Tibial nerve (tissue), 4 donors: ENCODE measurements around the gene CNGA3. TPM values are rescaled to one million over a fixed set of nuclear protein-coding genes. Genes with fewer than 3 reads are reported as not detected.

Experiments used
- DNase-seq, 2 donors: peaks; one replicate each; pipeline ENCODE4 v3.0.0-alpha.2; 2019; ENCODE audit warnings: low spot score in 2 of 2
- H3K27ac ChIP-seq, 4 donors: fragments of 200-600 bp; sonication (generic) in 3 of 4; one replicate each; pipeline ENCODE4 v1.5.1; 2017 to 2019; ENCODE audit warnings: mild to moderate bottlenecking in 1 of 4
- H3K27me3 ChIP-seq, 2 donors: fragments of 200-600 bp; sonication (generic) in 1 of 2; one replicate each; pipeline versions ENCODE4 v1.5.1 to v1.6.0; 2017 to 2019
- H3K36me3 ChIP-seq, 3 donors: fragments of 200-600 bp; sonication (generic); one replicate each; pipeline ENCODE4 v1.5.1; 2018 to 2019
- H3K4me1 ChIP-seq, 4 donors: fragments of 200-600 bp; sonication (generic) in 3 of 4; one replicate each; pipeline ENCODE4 v1.5.1; 2017 to 2019
- H3K4me3 ChIP-seq, 4 donors: fragments of 200-600 bp; sonication (generic) in 3 of 4; one replicate each; pipeline ENCODE4 v1.5.1; 2017 to 2019; ENCODE audit warnings: mild to moderate bottlenecking in 1 of 4, moderate library complexity in 1 of 4
- H3K9me3 ChIP-seq, 4 donors: fragments of 200-600 bp; sonication (generic) in 3 of 4; one replicate each; pipeline ENCODE4 v1.5.1; 2017 to 2019
- EP300 ChIP-seq, 2 donors: sonication (generic); formaldehyde crosslinking; IDR thresholded peaks; one replicate each; pipeline ENCODE4 v1.6.1; 2017; ENCODE audit warnings: antibody characterized with exemption in 2 of 2, mild to moderate bottlenecking in 1 of 2
- POLR2A ChIP-seq, 2 donors: fragments of 450-650 bp; IDR thresholded peaks; one replicate each; pipeline ENCODE4 v1.6.1; 2017; ENCODE audit warnings: antibody characterized with exemption in 2 of 2, mild to moderate bottlenecking in 2 of 2, moderate library complexity in 2 of 2
- WGBS, 2 donors: methylation state at CpG; one replicate each; pipeline ENCODE4 v1.1.5; 2018; 5-methylcytosine and 5-hydroxymethylcytosine counted together
- total RNA-seq, 4 donors: library from RNA; depleted of rRNA; stranded (reverse); fragments of >200 nt; gene quantifications; one replicate each; pipeline ENCODE4 v1.1.0, GENCODE V29; 2016
- TF ChIP-seq, protein P1 (sequence below), 5 experiments: fragments of 200-600 bp in 3 of 5; fragments of 450-650 bp in 2 of 5; sonication (generic) in 3 of 5; IDR thresholded peaks; one replicate each; pipeline ENCODE4 v1.5.1; 2016 to 2019; ENCODE audit warnings: antibody characterized with exemption in 5 of 5, mild to moderate bottlenecking in 3 of 5, moderate library complexity in 2 of 5

The CNGA3 gene
- total RNA-seq, 4 donors from 2014 or later: 0.30 to 1.3 TPM; not detected in 2

DNA sequence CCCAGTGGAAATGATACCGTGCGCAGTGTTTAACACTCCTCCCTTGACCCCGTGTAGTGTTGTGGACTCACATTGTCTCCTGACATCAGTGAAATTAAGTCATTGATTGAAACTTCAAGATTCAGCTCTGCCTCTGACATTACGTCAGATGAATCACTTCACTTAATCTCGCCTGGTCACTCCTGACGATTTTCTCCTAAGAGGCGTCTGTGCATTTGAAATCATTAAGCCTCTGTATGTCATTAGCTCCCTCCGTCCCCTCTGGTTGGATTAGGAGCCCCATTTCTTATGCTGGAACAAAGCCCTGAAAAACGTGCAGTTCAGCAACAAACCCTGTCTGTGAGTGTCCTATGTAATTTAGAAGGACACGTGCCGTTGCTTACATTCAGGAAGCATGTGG is 36.7 kb upstream of the CNGA3 start:
- WGBS, 2 donors: 78 to 85% methylated on average over 11 of the region's 11 CpGs
- Histone ChIP-seq H3K4me3 (no peak overlapping the region), H3K9me3 (no peaks in the 10 kb centered on the region), H3K4me1 (no peaks in the 10 kb centered on the region), H3K27ac (no peak overlapping the region), H3K27me3 (peaks cover 0 to 11% of the 10 kb centered on the region in 2 donors), H3K36me3 (no peaks in the 10 kb centered on the region)
- no peak for DNase-seq
- TF ChIP-seq, protein P1, sequence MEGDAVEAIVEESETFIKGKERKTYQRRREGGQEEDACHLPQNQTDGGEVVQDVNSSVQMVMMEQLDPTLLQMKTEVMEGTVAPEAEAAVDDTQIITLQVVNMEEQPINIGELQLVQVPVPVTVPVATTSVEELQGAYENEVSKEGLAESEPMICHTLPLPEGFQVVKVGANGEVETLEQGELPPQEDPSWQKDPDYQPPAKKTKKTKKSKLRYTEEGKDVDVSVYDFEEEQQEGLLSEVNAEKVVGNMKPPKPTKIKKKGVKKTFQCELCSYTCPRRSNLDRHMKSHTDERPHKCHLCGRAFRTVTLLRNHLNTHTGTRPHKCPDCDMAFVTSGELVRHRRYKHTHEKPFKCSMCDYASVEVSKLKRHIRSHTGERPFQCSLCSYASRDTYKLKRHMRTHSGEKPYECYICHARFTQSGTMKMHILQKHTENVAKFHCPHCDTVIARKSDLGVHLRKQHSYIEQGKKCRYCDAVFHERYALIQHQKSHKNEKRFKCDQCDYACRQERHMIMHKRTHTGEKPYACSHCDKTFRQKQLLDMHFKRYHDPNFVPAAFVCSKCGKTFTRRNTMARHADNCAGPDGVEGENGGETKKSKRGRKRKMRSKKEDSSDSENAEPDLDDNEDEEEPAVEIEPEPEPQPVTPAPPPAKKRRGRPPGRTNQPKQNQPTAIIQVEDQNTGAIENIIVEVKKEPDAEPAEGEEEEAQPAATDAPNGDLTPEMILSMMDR (IDR thresholded peaks at IDR 0.05): no peak
- TF ChIP-seq POLR2A (IDR thresholded peaks at IDR 0.05) (no peak), EP300 (IDR thresholded peaks at IDR 0.05) (no peak)

DNA sequence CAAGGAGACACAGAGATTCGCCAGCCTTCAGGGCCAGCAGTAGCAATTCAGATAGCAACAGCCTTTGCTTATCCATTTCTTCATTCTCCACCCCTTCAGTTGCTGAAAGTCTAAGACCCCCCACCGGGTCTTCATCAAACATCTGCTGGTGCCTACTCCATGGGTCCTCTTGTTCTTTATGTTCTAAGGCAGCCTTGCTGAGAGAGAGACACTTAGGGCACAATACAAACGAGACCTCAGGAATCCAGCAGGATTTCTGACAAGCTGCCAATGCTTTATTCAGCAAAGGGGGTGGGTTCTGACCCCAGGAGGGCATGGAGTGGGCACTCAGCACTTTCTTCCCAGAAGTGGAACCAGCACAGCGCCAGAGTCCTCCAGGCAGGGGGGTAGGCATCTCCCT is 36.2 kb upstream of the CNGA3 start:
- Histone ChIP-seq H3K4me3 (no peak overlapping the region), H3K27ac (no peak overlapping the region), H3K9me3 (no peaks in the 10 kb centered on the region), H3K27me3 (peaks cover 0 to 11% of the 10 kb centered on the region in 2 donors), H3K4me1 (no peaks in the 10 kb centered on the region), H3K36me3 (no peaks in the 10 kb centered on the region)
- 48 to 55% methylated on average over 4 of the region's 4 CpGs for WGBS, 2 donors
- no peak for DNase-seq
- TF ChIP-seq, protein P1 (IDR thresholded peaks at IDR 0.05): no peak
- TF ChIP-seq POLR2A (IDR thresholded peaks at IDR 0.05): no peak
- TF ChIP-seq EP300 (IDR thresholded peaks at IDR 0.05): no peak

DNA sequence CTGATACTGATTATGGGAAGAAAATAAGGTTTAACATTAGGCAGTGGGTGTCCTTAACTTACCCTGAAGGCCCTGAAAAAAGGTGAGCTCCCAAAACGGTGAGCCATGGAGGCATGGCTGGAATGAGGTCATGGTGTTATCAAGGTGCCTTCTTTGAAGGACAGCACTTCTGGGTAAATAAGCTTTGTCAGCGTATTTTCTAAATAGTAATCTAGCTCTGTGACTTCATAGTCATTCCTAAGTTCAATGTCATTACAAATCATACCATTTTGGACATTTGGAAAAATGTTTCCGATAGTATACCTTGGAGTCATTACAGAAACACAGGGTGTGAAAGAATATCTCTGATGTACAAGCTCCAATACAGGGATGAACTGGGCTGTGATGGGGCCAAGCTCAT is 35.2 kb upstream of the CNGA3 start:
- TF ChIP-seq POLR2A (IDR thresholded peaks at IDR 0.05) (no peak), EP300 (IDR thresholded peaks at IDR 0.05) (no peak)
- TF ChIP-seq, protein P1 (IDR thresholded peaks at IDR 0.05): no peak
- 84 to 85% methylated on average over 3 of the region's 3 CpGs for WGBS, 2 donors
- no peaks in the 10 kb centered on the region for H3K9me3 ChIP-seq

DNA sequence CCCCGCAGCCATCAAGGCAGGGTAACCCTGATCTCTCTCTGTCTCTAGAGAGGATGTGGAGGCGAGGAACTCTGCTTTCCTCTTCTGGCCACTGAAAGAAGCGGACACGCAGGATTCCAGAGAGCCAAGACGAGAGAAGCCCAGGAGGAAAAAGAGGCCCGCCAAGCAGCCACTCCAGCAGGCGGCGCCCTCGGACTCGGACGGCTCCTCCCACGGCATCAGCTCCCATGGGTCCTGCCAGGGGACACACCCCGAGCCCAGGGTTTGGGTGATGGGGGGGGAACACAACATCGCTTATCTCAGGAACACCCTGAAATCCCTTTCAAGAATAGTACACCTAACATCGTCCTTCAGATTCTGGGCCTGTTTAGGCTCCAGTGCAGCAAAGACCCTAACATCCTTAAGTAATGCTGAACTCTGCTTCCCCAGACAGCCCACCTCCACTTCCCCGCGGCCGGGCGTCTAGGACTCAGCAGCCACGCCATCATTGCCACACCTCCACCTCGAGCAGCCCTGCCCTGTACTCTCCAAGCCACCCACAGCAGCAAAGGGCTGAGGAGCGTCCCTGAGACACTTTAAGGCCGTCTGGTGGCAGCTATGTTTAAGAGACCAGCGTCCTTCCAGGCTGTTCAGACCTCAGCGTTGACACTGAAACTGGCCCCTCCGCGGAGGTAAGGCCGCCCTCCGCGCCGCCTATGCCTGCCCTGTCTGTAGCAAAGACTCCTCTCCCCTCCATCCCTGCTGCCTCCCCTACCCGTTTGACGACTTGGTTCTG is 34.3 kb upstream of the CNGA3 start:
- Histone ChIP-seq H3K9me3 (no peaks in the 10 kb centered on the region), H3K36me3 (no peaks in the 10 kb centered on the region), H3K4me1 (no peaks in the 10 kb centered on the region), H3K27me3 (peaks cover 0 to 11% of the 10 kb centered on the region in 2 donors), H3K27ac (no peak overlapping the region), H3K4me3 (no peak overlapping the region)
- WGBS, 2 donors: 78 to 83% methylated on average over 22 to 33 of the region's 33 CpGs
- no peak for DNase-seq
- TF ChIP-seq, protein P1 (IDR thresholded peaks at IDR 0.05): no peak
- TF ChIP-seq EP300 (IDR thresholded peaks at IDR 0.05) (no peak), POLR2A (IDR thresholded peaks at IDR 0.05) (no peak)

More for the DNA sequence above, 35.2 kb upstream of the CNGA3 start:
- H3K4me1 ChIP-seq: no peaks in the 10 kb centered on the region
- H3K27ac ChIP-seq: no peak overlapping the region
- peaks cover 0 to 11% of the 10 kb centered on the region in 2 donors for H3K27me3 ChIP-seq
- H3K4me3 ChIP-seq: no peak overlapping the region
- no peaks in the 10 kb centered on the region for H3K36me3 ChIP-seq
- no peak for DNase-seq

DNA sequence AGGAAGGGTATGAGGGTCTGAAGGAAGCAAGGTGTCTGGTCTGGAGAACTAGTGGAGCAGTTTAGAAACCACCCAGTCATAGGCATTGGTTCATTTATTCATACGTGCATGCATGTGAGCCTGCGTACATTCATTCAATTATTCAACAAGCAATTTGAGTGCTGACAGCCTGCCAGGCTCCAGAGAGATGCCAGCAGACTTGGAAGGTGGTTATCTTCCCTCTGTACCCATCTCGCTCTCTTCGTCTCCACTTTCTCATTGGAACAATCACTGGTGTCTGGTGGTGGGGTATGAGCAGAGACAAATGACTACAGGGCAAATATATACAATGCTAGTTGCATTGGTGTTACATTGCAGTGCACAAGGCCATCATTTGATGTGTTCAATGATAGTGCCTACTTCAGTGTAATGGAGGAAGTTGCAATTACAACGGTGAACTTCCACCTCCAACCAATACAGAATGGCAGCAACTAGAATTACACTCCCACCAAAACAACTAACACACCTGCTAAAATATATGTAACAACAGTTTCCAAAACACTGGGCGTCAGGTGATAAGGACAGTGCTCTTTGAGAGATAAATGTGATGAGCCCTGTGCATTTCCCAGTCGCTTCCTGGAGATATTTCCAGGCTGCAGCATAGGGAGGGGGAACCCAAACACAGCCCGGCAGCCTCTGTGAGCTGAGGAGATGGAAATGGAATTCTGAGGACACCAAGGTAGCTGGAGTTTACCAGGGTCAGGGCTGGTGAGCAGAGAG is 32.6 kb upstream of the CNGA3 start:
- 86 to 87% methylated on average over 8 of the region's 8 CpGs for WGBS, 2 donors
- H3K36me3 ChIP-seq: no peaks in the 10 kb centered on the region
- DNase-seq: no peak
- TF ChIP-seq POLR2A (IDR thresholded peaks at IDR 0.05): no peak
- TF ChIP-seq, protein P1 (IDR thresholded peaks at IDR 0.05): no peak
- TF ChIP-seq EP300 (IDR thresholded peaks at IDR 0.05): no peak
- no peaks in the 10 kb centered on the region for H3K9me3 ChIP-seq
- peaks cover 0 to 9% of the 10 kb centered on the region in 2 donors for H3K27me3 ChIP-seq
- H3K27ac ChIP-seq: no peak overlapping the region
- no peaks in the 10 kb centered on the region for H3K4me1 ChIP-seq
- H3K4me3 ChIP-seq: no peak overlapping the region
